ENCODE data around the gene NBL1. TPM values are rescaled to one million over a fixed set of nuclear protein-coding genes. Genes with fewer than 3 reads are reported as not detected.

Gene NBL1
- polyA plus RNA-seq, 1 experiment: 171 TPM

DNA sequence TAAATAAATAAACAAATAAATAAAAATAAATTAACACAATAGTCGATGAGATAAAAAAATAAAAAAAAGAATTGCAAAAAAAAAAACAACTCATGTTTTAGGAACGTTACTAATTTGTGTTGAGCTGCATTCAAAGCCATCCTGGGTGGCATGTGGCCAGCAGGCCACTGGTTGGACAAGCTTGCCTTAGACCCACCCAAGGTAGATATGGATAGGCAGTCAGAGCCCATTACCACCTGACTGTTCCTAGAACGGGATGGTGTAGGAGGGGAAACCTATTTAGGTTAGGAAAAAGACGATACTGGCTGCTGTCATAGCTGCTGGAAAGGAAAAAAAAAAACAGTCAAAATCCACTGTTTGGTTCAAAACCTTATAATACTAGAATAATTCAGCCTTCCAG, 61.4 kb downstream of the NBL1 start:
- no peaks in the 10 kb centered on the region; the same call in none of the 2 replicates for H3K36me3 ChIP-seq (ENCODE audit: control insufficient read depth, insufficient read depth, low read length)
- no peak for DNase-seq (ENCODE audit: low read depth)
- no peaks in the 10 kb centered on the region for H3K27me3 ChIP-seq (ENCODE audit: control insufficient read depth, insufficient read depth, low read length)
- TF ChIP-seq, protein P1, sequence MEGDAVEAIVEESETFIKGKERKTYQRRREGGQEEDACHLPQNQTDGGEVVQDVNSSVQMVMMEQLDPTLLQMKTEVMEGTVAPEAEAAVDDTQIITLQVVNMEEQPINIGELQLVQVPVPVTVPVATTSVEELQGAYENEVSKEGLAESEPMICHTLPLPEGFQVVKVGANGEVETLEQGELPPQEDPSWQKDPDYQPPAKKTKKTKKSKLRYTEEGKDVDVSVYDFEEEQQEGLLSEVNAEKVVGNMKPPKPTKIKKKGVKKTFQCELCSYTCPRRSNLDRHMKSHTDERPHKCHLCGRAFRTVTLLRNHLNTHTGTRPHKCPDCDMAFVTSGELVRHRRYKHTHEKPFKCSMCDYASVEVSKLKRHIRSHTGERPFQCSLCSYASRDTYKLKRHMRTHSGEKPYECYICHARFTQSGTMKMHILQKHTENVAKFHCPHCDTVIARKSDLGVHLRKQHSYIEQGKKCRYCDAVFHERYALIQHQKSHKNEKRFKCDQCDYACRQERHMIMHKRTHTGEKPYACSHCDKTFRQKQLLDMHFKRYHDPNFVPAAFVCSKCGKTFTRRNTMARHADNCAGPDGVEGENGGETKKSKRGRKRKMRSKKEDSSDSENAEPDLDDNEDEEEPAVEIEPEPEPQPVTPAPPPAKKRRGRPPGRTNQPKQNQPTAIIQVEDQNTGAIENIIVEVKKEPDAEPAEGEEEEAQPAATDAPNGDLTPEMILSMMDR (IDR thresholded peaks at IDR 0.05; ENCODE audit: insufficient read depth, low read depth, low read length): no peak
- CTCF ChIA-PET: interaction anchor here (0.6 to 9.3 kb wide), 15 partner anchors 9 to 364 kb away, joined by 3 to 162 read pairs (median 8); partner anchors contain the start of gene OTUD3
- POLR2A ChIA-PET: interaction anchor here (0.7 kb wide), 1 partner anchor 800 kb away, joined by 6 read pairs; no protein-coding TSS in a partner anchor
- no peak overlapping the region for H3K4me3 ChIP-seq (ENCODE audit: low read depth, low read length)

DNA sequence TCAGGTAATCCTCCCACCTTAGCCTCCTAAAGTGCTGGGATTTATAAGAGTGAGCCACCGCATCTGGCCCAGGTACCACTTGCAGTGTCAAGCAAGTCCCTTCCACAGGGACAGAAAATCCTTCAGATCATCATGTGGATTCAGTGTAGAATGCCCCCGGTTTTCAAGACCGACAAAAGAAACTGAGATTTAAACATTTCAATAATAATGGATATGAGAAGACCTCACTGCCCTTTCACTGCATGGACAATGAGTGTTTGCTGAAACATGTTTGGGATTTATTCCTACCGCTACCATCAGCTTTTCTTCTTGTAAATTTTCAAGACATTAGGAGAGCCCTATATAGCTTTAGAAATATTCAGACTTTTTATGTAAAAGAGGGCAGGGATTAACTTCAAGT, 62.0 kb downstream of the NBL1 start:
- no peak overlapping the region for H3K4me3 ChIP-seq (ENCODE audit: low read depth, low read length)
- H3K36me3 ChIP-seq (ENCODE audit: control insufficient read depth, insufficient read depth, low read length): peaks cover 1% of the 10 kb centered on the region; the same call in 1 of the 2 replicates
- CTCF ChIA-PET: interaction anchor here (0.6 to 9.3 kb wide), 9 partner anchors 8 to 170 kb away, joined by 3 to 162 read pairs (median 4); no protein-coding TSS in a partner anchor
- TF ChIP-seq, protein P1 (IDR thresholded peaks at IDR 0.05; ENCODE audit: insufficient read depth, low read depth, low read length): no peak
- POLR2A ChIA-PET: interaction anchor here (0.6 kb wide), 1 partner anchor 9 kb away, joined by 3 read pairs; no protein-coding TSS in a partner anchor
- no peaks in the 10 kb centered on the region for H3K27me3 ChIP-seq (ENCODE audit: control insufficient read depth, insufficient read depth, low read length)
- DNase-seq (ENCODE audit: low read depth): no peak

Other genes starting within 250 kb of the NBL1 start
- 276 and 285 TPM in 2 replicates for gene CAPZB, start 158.8 kb upstream of the NBL1 start, polyA plus RNA-seq (2011; rRNA removed)
- gene HTR6, start 20.6 kb downstream of the NBL1 start, polyA plus RNA-seq (2011; rRNA removed): not detected in 2 replicates
- 15.6 and 22.0 TPM in 2 replicates for gene TMCO4, start 155.6 kb downstream of the NBL1 start, polyA plus RNA-seq (2011; rRNA removed)
- gene RNF186, start 171.0 kb downstream of the NBL1 start, polyA plus RNA-seq (2011; rRNA removed): not detected in 2 replicates
- gene OTUD3, start 238.1 kb downstream of the NBL1 start, polyA plus RNA-seq (2011; rRNA removed): 2.5 and 4.1 TPM in 2 replicates